HepG2 (cell line): ENCODE data around the gene LAMA5. TPM values are rescaled to one million over a fixed set of nuclear protein-coding genes. Genes with fewer than 3 reads are reported as not detected.

ENCODE experiments used
- HOXA9 ChIP-seq: sonication (generic); formaldehyde crosslinking; IDR thresholded peaks from 2 replicates; pipeline ENCODE4 v1.8.1; 2022; ENCODE audit warnings: missing genetic modification reagents, mild to moderate bottlenecking, moderate library complexity, borderline replicate concordance
- IRF9 ChIP-seq: sonication (generic); formaldehyde crosslinking; IDR thresholded peaks from 2 replicates; pipeline ENCODE4 v1.8.0; 2022; ENCODE audit warnings: missing genetic modification reagents, mild to moderate bottlenecking, borderline replicate concordance
- KDM5B ChIP-seq: sonication (generic); formaldehyde crosslinking; IDR thresholded peaks from 2 replicates; pipeline ENCODE4 v1.4.0; 2020; ENCODE audit warnings: missing genetic modification reagents, mild to moderate bottlenecking, borderline replicate concordance
- MATR3 ChIP-seq: sonication (generic); formaldehyde crosslinking; IDR thresholded peaks from 2 replicates; pipeline ENCODE4 v1.4.0; 2020; ENCODE audit warnings: missing genetic modification reagents
- NONO ChIP-seq, 2 experiments: fragments of 450-650 bp in 1 of 2; sonication (generic) in 1 of 2; formaldehyde crosslinking in 1 of 2; IDR thresholded peaks in 1 of 2; conservative IDR thresholded peaks in 1 of 2; 2 replicates each; pipeline versions ENCODE4 v1.6.1 to v1.8.0; 2017 to 2022; ENCODE audit warnings: mild to moderate bottlenecking in 1 of 2, missing genetic modification reagents in 1 of 2, moderate library complexity in 1 of 2
- PHF20 ChIP-seq: sonication (generic); formaldehyde crosslinking; IDR thresholded peaks from 2 replicates; pipeline ENCODE4 v1.5.0; 2020; ENCODE audit warnings: mild to moderate bottlenecking, missing genetic modification reagents
- PRDM4 ChIP-seq: sonication (generic); formaldehyde crosslinking; IDR thresholded peaks from 2 replicates; pipeline ENCODE4 v1.9.0; 2021; ENCODE audit warnings: missing genetic modification reagents, borderline replicate concordance
- SP5 ChIP-seq: IDR thresholded peaks from 2 replicates; pipeline ENCODE4 v1.6.1; 2016; ENCODE audit warnings: low read depth, borderline replicate concordance
- SYNCRIP ChIP-seq: fragments of 200-400 bp; formaldehyde crosslinking; IDR thresholded peaks from 2 replicates; pipeline ENCODE4 v1.6.1; 2018; ENCODE audit warnings: mild to moderate bottlenecking, low read depth, low read length; ENCODE audit not compliant: insufficient read depth
- TEF ChIP-seq: sonication (generic); formaldehyde crosslinking; IDR thresholded peaks from 2 replicates; pipeline ENCODE4 v1.5.0; 2020; ENCODE audit warnings: missing genetic modification reagents
- WIZ ChIP-seq: sonication (generic); formaldehyde crosslinking; IDR thresholded peaks from 2 replicates; pipeline ENCODE4 v1.5.1; 2020; ENCODE audit warnings: mild to moderate bottlenecking, missing genetic modification reagents
- ZBTB40 ChIP-seq, 2 experiments: fragments of 450-650 bp in 1 of 2; sonication (generic) in 1 of 2; formaldehyde crosslinking in 1 of 2; IDR thresholded peaks; 2 replicates each; pipeline versions ENCODE4 v1.6.1 to v1.8.0; 2016 to 2022; ENCODE audit warnings: antibody characterized with exemption in 1 of 2, mild to moderate bottlenecking in 1 of 2, missing genetic modification reagents in 1 of 2
- ZNF749 ChIP-seq: sonication (generic); formaldehyde crosslinking; IDR thresholded peaks from 2 replicates; pipeline ENCODE4 v1.8.0; 2022; ENCODE audit warnings: mild to moderate bottlenecking, missing genetic modification reagents, moderate library complexity, borderline replicate concordance
- ZNF780A ChIP-seq: sonication (generic); formaldehyde crosslinking; IDR thresholded peaks from 2 replicates; pipeline ENCODE4 v1.8.0; 2022; ENCODE audit warnings: mild to moderate bottlenecking, missing genetic modification reagents, moderate library complexity
- polyA plus RNA-seq, 8 experiments: library from polyadenylated mRNA; depleted of rRNA in 3 of 8; stranded (reverse) in 7 of 8; unstranded in 1 of 8; fragments of >200 nt; fragmentation: Illumina TruSeq in 4 of 8; extraction: Trizol in 4 of 8; gene quantifications; 2 replicates each; pipeline versions ENCODE4 v1.2.1 to v1.2.3, GENCODE V29; 2011 to 2016; ENCODE audit warnings: low read depth in 4 of 8, missing spikeins in 1 of 8, mixed read lengths in 1 of 8; ENCODE audit not compliant: insufficient read depth in 1 of 8
- total RNA-seq, 5 experiments: library from RNA; depleted of rRNA; stranded (reverse); fragments of >200 nt; fragmentation: Illumina TruSeq; extraction: Trizol; gene quantifications; 2 replicates each; pipeline ENCODE4 v1.2.3, GENCODE V29; 2016; ENCODE audit warnings: low read depth in 1 of 5

Gene LAMA5
- total and polyA plus RNA-seq, 2 of the 13 experiments (the other 11 are each of a cell fraction or from before 2014, with no cell fraction given): 21.0 to 44.7 TPM

- TF ChIP-seq TEF: no peak
- no peak for TF ChIP-seq SYNCRIP
- TF ChIP-seq PHF20 (CRISPR knock-in tag): no peak
- no peak for TF ChIP-seq WIZ
- TF ChIP-seq IRF9 (CRISPR knock-in tag): 0 out of 2 replicates have a peak, but pooled peaks have one; percentile 45
- TF ChIP-seq ZNF780A: no peak
- TF ChIP-seq ZBTB40 (IDR thresholded peaks at IDR 0.05): no peak
- TF ChIP-seq ZBTB40 (CRISPR knock-in tag; IDR thresholded peaks at IDR 0.05): no peak
- TF ChIP-seq PRDM4 (CRISPR knock-in tag): no peak
- no peak for TF ChIP-seq SP5 (CRISPR knock-in tag)
- TF ChIP-seq MATR3 (CRISPR knock-in tag): no peak
- TF ChIP-seq NONO (IDR thresholded peaks at IDR 0.05): no peak
- TF ChIP-seq NONO (CRISPR knock-in tag; conservative IDR thresholded peaks at IDR 0.05): no peak
- TF ChIP-seq KDM5B (CRISPR knock-in tag): no peak
- TF ChIP-seq ZNF749: 0 out of 2 replicates have a peak, but pooled peaks have one; percentile 16
- no peak for TF ChIP-seq HOXA9
Observed at GRCh38 chr20:62364911-62365736, 2.0 kb downstream of the LAMA5 start (continued).
